NCI-H2029 treated with DMSO at 0.1 percent for 48 hours (cell line): ENCODE measurements around the gene GHR.

ENCODE experiments used
- DNase-seq: peaks from one replicate; lab custom pipeline; 2025; lab: John Stamatoyannopoulos, UW

GHR gene

DNA sequence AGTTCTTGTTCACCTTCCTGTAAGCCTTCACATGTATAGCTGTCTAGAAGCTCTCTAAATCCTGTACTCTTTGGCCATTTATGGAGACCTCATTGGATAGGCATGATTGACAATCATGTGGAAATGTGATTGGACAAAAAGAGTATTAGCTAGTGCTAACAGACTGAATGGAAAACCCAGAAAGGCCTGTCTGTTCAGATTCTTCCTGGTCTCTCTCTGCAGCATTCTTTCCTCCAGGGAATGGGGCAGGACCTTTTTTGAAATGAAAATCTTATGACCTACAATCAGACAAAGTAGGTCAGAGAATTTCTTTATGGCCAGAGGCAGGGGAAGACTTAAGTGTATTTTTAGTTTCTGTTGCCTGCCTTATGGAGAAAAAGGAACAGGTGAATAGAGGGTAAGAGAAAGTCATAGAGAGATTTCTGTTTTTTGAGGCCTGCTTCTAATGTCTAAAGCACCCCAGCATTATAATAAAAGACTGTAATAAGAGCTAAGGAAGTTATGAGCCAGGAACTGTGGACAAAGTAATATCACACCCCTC lies 181.0 kb downstream of the GHR start:
- DNase-seq, result no peak

DNA sequence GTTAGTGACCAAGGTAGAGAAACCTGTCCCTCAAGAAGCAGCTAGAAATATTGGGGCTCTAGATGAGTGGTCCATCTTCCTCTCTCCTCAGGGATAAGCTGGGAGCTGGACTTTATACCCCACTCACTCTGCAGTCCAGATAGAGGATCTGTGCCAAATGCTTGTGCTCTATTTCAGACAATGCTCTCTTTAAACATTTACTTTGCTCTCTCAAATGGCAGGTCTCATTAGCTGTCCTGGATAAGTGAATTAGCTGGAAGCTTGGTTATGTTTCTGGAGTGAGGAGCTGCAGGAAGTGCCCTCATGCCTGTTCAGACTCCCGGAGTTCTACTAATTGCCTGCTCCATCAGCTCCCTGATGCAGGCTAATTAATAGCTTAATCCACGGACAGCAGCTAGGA lies 182.3 kb downstream of the GHR start:
- no peak for DNase-seq

DNA sequence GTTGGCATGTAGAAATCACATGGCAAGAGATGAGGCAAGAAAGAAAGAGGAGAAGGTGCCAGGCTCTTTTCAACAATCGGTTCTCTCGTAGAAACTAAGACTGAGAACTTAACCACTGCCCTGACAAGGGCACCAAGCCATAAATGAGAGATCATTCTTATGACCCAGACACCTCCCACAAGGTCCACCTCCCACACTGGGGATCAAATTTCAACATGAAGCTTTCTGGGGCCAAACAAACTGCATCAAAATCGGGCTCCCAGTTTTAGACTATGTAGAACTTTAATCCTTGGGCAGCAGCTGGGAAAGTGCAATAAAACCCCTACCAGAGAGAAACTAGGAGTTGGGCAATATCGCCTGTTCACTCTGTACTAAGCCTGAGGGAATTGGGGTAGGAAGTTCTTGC lies 183.2 kb downstream of the GHR start:
- DNase-seq, result no peak

DNA sequence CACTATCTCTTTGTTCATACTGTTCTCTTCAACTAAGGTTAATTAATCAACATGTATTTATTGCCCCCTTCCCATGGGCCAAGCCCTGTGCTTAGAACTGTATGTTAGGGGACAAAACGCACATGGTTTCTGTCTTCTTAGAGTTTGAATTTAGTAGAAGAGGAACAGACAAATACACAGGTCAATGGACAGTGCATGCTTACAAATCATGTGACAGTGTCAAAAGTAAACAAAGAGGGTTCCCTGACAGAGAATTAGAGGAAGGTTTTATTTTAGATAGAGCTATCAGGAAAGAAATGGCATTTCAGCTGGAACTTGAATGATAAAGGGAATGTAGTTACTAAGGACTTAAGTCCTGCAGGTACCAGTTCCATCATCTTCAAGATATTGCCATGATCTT lies 188.2 kb downstream of the GHR start:
- DNase-seq, result no peak

DNA sequence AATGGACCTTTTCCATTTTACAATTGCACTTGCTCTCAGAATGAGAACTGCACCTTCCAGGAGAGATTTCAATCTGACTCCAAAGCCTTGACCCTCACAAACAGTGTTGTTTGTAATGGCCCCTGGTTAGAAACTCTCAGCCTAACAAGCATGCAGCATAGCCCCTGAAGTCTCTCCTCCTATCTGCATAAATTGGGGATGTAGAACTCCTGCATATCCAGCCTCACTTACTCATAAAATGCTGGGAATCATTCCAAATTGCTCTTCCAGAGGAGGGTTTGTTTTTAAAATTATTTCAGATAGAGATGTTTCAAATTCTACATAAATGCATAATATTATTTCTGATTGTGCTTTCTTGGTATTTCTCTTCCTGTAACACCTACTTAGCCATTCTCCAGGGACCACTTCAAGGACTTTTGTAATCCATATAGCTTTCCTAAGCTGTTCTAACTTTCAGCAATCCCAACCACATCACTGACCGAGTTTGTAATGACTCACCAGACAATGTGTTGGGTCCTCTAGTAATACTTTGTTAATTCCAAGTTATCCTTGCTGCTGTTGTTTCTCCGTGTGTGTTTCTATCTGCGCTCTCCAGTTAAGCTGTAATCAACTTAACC lies 189.6 kb downstream of the GHR start:
- DNase-seq, result no peak

DNA sequence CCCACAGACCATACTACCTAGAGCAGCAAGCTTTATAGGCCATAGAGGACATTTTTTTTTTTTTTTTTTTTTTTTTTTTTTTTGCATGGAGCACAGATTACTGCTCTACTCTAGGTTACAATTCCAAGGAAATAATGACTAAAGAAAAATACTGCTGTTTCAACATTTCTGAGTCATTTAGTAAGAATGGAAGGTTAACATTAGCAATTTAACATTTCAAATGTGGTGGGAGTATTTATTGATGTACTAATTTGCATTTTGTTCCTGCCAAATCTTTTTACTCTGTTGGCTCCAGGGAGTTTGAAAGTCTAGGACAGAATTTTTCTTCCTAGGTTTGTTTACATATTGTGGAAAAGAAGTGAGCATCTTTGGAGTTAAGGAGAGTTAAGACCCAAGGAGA lies 191.3 kb downstream of the GHR start:
- no peak for DNase-seq

DNA sequence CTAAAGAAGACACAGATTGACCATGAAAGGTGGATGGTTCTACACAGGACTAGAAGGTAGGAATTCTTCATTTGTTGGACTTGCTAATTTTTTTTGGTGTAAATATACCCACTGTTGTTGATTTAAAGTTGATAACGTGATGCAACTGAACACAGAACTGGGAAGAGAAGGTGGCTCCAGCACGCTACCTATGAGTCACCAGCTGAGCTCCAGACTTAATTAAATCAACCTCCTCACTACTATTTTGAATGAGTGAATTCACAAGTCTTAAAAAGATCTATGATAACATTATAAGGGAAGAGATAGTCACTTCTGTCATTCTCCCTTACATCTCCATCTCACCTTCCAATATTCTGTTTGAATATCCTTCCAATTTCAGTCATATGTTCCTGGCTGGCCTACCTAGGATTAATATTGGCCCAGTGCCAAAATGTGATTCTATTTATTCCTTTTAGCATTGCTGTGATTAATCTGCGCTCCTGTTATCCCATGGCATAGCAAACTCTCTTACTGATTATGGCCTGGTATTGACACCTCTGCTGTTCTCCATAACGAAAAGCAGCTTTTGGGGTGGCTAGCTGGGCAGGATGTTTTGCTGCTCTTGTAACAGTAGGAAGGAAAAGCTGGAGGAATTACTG lies 197.5 kb downstream of the GHR start:
- DNase-seq, result no peak

DNA sequence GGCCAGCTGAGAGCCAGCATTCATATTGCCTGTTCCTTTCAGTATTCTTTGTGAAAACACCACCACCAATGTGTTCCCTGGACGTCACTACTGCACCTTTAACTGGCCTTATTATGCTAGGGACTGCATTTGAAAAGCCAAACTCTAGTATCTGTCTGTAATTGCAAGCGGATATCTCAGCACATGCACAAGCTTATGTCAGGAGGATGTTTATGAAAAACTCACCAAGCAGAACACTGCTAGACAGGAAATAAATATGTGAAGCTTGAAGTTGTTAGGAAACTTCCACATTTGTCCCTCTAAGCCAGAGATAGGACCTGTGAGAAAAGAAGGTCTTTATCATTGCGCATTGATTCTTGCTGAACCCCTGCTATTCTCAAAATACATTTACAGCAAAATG lies 198.0 kb downstream of the GHR start:
- no peak for DNase-seq

DNA sequence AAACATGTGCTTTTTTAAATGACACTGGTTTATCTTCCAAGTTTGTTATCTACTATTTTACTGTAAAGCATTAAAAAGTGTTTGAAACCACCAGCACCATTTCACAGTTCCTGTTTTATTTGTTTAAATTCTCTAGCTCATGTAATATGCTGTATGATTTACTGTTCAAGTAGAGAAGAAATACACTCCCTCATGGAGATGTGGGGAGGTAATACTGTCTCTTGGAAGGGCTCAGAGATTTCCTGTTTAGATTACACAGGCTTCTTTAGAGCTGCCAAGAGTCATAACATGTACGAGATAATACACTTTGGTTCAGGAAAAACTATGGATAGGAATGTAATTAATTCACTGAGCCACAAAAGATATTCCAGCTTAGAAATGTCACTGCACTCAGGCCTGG lies 198.4 kb downstream of the GHR start:
- no peak for DNase-seq

DNA sequence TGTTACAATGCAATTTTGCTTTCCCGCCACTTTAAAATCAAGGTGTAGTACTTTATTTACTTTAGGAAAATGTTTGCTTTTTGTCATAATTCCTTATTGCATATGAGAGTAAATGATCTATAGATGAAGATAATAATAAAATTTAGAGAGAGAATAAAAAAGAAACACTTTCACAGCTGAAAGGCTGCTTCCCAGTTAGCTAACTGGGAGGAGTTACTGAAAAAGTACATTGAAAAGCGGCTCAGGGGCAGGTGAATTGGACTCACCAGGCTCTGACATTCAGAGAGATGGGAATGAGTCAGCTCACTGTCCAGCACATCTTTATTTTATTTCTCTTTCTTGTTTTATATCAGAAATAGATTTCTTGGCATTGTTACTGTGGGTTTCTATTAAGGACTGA lies 201.7 kb downstream of the GHR start:
- DNase-seq, result no peak

DNA sequence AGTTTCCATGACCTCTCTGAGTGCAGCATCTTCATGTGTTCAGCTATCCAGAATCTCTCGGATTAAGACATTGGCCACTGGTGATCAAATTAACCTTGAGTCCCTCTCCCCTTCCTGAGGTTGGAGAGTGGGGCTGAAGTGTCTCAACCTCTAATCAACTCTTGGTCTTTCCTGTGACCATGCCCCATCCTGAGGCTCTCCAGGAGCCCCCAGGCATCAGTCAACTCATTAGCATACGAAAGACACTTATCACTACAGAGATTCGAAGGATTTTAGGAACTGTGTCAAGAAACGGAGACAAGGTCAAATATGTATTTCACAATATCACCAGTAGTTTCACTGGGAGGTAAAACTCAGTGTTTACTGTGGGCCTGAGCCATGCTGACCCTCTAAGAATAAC lies 203.2 kb downstream of the GHR start:
- DNase-seq, result no peak

DNA sequence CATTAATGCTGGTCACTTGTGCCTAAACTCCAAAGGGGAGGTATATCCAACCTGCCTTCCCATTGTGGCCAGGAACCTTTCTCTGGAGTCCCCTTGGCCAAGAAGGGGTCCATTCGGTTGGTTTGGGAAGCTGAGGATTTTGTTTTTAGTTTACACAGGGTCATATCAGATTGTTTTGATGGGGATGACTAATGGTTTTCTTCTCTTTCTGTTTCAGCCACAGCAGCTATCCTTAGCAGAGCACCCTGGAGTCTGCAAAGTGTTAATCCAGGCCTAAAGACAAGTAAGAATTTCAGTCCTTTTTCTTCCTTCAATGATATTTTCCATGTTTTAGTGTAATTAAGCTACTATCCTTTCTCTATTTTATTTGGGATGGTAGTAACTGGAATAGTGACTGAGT lies 205.6 kb downstream of the GHR start:
- no peak for DNase-seq

DNA sequence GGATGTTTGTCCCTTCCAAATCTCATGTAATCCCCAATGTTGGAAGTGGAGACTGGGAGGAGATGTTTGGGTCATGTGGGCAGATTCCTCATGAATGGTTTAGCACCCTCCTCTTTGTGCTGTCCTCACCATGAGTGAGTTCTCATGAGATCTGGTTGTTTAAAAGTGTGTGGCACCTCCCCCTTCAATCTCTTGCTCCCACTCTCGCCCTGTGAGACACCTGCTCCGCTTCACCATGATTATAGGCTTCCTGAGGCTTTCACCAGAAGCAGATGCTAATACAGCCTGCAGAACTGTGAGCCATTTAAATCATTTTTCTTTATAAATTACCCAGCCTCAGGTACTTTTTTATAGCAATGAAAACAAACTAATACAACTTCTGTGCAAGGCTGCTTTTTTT lies 206.0 kb downstream of the GHR start:
- DNase-seq, result no peak

DNA sequence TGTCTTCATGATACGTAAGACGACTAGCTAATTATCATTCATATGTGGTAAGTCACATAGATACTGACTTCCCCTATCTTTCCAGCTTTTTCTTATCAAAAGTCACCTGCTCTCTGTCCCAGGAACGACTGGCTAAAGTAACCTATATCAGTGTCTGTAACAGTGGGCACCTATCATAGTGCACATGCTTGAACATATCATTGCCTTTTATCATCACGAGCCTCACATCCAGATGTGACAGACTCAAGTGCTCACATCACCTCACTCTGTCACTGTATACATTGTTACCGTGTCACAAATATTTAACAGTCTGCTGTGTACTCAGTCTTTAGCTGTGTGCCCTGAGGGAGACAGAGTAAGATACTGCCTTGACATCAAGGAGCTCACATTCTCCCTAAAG lies 208.0 kb downstream of the GHR start:
- DNase-seq, result no peak

DNA sequence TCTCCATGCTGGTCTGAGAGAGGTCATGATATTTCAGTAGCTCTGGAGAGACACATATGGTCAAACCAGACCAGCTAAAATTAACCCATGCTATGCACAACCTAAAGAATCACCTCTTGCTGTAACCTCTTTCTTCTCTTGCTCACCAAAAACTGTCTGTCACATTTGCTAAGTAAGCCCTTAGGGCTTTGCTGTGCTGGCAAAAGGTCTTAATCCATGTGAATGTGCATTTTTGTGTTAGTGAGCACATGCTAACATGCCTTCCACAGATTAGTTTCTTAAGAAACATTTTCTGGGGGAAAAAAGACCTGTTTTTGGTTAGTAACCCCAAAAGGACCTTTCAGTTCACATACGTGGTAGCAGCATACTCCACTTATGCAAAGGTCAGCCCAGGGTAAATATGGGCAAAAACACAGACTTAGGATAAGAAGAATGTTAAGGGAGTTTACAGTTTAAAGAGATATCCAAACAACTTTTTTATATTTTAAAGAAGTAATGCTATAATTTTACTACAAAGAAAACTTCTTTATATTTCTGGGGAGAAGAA lies 209.2 kb downstream of the GHR start:
- DNase-seq, result no peak

DNA sequence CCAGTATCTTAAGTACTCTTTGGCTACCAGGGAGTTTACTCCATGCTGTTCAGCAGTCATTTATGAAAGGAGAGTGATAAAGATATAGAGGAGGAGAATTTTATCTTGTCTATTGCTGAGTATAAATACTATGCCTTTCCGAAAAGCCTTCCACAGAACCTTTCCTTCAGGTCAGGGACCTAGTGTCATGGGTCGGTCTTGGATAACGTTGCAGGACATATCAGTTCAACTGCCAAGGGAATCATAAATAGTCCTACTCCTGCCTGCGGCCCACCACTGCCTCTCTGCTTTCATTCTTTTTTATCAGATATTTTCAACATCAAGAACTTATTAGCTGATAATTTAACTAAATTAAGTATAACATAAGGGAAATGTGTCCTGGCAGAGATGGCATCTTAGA lies 211.3 kb downstream of the GHR start:
- no peak for DNase-seq

DNA sequence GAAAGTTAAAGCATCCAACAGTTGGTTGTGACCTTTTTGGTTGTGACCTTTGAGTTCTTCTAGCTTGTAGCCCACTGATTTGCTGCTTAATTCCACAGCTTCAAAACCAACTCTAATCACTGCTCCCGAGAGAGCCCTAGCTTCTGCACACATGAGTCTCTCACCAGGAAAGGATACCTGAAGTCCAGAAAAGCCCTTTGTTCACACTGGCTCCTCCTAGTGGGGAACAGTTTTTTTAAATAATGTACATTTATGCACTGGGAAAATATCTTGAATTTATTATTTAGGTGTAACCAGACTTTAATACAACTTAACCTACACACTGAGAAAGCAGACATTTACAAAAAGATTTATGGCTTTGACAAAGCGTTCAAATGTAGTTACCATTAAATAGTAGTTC lies 213.2 kb downstream of the GHR start:
- DNase-seq, result no peak

DNA sequence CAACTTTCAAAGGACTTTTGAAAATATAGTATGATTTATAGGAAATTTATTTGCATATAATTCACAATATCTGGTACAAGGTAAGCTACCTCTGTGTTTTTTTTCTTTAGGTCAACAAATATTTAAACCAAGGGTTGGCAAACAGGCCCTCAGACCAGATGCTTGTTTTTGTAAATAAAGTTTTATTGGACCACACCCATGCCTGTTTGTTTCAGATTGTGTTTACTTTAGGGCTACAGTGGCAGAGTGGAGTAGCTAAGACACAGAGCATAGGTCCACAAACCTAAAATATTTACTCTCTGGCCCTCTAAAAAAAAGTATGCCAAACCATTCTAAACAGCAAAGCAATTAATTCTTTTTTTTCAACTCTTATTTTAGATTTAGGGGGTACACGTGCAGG lies 213.7 kb downstream of the GHR start:
- no peak for DNase-seq

DNA sequence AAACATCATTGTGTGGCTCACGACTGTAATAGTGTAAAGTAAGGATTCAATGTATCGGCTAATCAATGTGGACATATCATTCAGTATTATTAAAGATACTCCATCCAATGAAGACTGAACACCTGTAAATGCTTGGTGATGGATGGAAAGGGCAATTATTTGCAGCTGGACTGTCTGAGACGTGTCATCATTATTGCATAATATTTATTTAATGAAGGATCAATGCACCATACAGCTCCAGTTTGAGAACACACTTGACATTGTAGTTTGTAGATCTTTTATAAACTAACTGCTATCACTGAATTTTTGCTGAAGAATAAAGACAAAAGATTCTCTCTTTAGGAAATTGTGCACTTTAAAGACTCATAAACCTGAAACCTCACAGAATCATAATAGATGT lies 215.7 kb downstream of the GHR start:
- DNase-seq, result no peak

DNA sequence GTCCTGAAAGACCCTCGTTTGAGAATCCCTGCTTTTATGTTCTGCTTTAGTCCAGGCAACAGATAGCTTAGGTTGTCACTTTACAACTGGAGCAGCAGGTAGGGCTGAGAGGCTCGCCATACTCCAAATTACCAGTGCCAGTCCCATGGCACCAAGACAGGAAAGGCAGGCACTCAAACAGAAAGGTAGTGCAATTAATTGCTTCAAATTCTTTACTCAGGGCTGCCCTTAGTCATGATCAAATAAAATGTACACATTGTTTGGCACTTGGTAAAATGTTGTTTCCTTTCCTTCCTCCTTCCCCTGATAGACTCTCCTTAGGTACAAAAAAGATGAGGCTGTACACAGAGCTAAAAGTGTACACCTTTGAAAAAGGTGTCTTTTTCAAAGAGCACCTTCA lies 217.6 kb downstream of the GHR start:
- DNase-seq, result no peak

DNA sequence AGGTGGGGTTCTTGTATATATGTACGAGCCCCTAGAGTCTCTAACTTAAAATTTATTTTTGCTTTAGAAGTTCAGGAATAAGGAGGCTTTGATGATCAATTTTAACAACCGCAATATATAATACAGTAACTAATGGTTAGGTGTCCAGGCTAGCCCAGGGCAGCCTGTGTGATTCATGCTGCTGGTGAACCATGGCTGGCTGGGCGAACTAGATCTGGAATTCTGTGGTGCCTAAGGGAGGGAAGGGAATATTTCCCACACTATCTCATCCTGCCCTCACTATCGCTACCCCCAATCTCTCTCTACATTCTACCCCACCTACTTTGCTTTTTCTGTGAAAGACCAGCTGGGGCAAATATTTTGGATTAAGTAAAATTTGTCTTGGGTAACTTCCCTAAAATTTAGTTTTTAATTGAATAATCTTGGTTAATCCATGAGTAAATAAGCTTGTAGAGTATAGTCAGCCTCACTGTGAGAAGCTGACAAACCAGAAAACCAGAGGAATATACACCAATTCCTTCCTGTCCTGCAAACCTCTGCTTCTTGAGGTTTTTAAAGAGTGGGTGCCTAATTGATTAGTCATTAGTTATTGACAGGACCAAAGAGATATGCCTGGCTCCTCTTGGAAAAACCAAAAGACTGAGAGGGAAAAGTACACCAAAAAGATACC lies 218.2 kb downstream of the GHR start:
- no peak for DNase-seq

DNA sequence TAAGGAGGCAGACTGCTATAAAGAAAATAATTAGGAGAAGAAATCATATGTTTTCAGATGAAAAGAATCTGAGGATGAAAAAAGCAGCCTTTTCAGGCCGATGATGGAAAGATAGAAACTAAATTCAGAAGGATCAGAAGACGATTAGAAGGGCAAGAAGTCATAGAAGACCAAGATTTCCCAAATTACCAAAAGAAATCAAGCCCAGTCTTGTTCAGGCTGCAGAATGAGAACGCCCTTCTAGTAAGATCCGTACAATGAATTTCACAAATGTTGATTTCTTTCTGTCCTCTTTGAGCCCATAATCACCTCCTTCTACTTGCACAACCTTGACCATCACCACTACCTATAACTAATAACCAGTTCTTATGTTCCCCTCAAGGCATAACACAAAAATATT lies 218.8 kb downstream of the GHR start:
- no peak for DNase-seq

DNA sequence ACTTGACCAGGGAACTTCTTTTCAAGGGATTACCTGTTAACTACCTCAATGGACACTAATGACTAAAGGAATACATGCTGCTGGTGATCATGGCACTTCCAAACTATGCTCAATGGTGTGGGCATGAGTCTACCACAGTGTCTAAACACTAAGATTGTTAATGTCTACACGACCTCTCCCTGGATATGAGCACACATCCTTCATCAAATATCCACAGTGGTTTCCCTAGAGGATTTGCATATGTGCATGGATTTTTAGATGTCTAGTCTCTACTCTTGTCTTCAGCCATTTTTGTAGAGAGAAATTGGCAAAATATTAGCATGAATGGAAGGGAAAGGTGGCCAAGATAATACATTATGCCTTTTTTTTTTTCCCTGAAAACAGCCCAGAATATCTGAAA lies 220.1 kb downstream of the GHR start:
- no peak for DNase-seq
